HG02885 (cell line): Measurements from ENCODE around the gene CUL7.
A peak's percentile ranks its signal among the peaks of the same experiment; 100 is the strongest.
"Not testable (repeated sequence)": the region's sequence is repeated elsewhere in the genome, so short reads cannot be mapped to it uniquely, and the experiment has no call there.

ENCODE experiments used
- ATAC-seq: cut with Tn5 transposase; IDR thresholded peaks from one replicate; pipeline ENCODE4 v1.9.1; 2021; ENCODE audit warnings: mild to moderate bottlenecking; ENCODE audit not compliant: unreplicated experiment, poor library complexity

Gene CUL7

GRCh38 chr6:43053545-43054205 is at the start of gene CUL7:
Gene CUL7 (minus strand): TSS chr6:43053851. CDS start chr6:43052788, 1,063 bp downstream.
- ATAC-seq, result peak; percentile 92

DNA sequence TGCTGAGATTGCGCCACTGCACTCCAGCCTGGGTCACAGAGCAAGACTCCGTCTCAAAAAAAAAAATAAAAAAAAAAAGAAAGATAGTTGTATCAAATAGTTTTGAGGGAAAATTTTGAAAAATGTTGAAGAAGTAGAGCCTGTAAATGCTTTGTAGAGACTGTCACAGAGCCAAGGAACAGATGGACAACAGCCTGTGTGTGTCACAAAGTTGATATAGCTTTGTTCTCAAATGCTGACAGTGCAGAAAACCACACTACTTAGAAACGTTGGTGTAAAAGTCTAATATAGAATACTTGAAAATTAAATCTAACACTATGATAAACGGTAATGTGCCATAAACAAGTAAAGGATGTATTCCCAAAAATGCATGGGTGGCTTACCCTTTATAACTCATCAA is 47.8 kb upstream of the CUL7 start:
- no peak for ATAC-seq

GRCh38 chr6:43097502-43097901 is 43.9 kb upstream of the CUL7 start:
- no peak for ATAC-seq

DNA sequence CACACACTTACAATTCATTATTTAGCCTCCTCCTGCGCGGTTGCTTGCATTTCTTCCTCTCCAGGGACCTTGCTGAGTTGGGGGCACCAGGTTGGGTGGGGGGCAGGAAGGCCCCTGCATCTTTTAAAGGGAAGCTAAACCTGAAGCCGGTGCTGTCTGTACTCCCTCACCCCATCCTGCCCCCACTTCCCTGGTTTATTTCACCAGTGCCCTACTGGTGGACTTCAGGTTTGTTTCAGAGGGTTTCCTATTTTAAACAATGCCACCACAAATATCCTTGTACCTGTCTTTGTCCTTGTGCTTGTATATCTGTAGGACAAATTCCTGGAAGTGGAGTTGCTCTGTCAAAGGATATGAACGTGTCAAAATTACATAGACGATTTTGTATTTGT is 43.4 kb upstream of the CUL7 start:
- ATAC-seq, result no peak

DNA sequence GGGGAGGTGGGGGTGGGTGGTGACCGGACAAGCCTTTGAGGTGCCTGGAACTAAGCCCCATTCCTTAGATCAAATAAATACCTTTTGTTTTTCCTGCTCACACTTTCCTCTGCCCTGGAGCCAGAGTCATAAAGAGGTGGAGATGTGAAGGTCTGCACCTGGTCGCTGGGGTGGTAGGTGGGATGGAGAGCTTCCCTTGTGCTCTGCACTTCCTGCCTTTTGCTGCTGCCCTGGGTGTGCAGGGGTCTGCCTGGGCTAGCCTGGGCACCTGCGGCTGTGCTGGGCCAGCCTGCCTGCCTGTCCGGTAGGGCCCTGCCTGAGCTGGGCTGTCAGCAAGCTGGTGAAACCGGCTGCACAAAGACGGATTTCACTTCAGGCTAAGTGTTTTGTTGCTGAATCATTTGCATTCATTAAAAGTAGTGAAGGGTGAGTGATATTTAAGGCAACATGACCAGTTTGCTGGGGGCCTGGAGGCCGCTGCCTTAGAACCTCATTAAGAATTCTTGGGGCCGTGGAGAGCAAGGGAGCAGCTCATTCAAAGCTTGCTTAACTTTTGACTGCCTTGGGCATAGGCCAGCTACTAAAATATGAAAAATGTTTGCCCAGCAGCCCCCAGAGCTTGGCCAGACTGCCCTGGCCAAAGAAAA is 42.9 kb upstream of the CUL7 start:
- ATAC-seq, result no peak

DNA sequence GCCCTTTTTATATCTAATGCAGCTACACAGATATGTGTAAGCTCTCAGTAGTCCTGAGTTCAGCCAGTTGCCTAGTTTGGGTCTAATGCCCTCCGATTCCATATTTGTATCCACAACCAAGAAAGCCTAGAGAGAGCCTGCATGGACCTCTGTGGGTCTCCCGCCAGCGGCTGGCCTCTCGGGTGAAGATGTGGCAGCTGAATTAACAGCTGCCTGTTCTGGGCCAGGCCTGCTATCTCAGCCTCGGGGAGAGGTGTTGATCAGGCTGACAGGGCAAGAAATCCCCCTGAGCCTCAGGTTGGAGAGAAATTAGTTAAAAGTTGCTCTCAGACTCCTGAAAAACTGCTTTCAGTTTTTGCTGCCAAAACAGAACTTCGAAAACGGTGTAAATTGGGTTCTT is 42.3 kb upstream of the CUL7 start:
- ATAC-seq, result no peak

GRCh38 chr6:43093436-43094289 is 40.0 kb upstream of the CUL7 start:
- ATAC-seq, result no peak

DNA sequence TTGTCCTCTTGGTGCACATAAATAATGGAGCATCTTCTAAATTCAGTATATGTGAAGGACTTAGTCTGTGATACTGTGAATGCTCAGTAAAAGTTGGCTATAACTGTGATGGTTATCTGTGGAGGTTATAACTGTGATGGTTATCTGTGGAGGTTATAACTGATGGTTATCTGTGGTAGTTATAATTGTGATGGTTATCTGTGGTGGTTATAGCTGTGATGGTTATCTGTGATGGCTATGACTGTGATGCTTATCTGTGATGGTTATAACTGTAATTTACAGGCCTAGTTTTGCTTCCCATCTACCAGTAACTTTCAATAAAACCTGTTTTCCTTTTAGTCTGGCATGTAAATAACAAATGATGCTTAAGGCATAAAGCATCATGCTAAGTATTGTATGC is 39.0 kb upstream of the CUL7 start:
- ATAC-seq, result no peak

DNA sequence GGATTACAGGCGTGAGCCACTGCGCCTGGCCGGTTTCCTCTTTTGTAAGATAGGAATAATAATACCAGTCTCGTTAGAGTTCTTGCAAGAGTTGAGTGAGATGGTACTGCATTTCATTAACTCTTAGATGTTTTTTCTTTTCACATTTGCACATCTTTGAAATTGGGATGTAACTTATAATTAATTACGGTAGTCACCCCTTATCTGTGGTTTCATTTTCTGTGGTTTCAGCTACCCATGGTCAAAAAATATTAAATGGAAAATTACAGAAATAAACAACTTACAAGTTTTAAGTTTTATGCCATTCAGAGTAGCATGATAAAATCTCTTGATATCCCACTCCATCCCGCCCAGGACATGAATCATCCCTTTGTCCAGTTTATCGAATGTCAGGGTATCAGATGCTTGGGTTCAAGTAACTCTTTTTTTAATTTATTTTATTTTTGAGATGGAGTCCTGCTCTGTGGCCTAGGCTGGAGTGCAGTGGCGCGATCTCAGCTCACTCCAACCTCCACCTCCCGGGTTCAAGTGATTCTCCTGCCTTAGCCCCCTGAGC is 37.9 kb upstream of the CUL7 start:
- no peak for ATAC-seq

- no peak for ATAC-seq
Observed at GRCh38 chr6:43091020-43091419, 37.4 kb upstream of the CUL7 start.

DNA sequence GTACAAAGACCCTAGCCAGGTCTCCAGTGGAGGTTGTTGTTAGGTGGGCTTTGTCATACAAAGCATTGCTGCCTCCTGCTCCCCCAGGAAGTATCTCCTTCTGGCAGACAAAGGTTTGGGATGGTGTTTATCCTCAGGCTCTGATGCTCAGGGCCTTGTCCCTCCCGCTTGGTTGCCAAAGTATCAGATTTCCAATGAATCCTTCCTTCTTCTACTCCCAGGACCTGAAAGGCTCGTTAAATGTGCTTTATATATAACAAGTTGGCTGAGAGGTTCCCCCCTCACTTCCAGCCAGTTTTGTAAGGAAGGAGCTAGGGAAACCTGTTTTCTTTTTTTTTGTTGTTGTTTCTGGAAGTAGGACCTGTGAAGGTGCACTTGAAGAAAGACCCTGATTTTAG is 36.9 kb upstream of the CUL7 start:
- ATAC-seq, result no peak

- ATAC-seq, result no peak
Observed at GRCh38 chr6:43089874-43090558, 36.4 kb upstream of the CUL7 start.

DNA sequence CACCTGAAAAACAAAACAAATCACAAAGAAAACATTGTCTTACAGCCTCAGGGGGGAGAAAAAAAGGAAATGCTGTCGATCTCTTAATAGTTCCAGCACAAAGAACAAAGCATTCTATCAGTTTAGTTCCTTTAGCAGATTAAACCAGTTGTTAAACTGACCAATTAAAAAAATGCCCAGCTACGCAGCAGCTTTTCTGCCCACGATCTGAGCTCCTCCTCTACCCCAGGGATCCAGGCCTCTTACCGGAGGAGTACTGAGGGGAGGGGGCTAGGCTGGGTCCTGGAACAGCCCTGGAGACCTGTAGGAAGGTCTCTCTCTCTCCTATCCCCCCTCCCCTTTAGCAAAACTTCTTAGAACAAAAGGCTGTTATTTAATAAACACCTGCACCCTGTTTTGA is 35.8 kb upstream of the CUL7 start:
- ATAC-seq, result no peak

- no peak for ATAC-seq
Observed at GRCh38 chr6:43088654-43089056, 35.0 kb upstream of the CUL7 start.

- no peak for ATAC-seq
Observed at GRCh38 chr6:43086022-43086658, 32.5 kb upstream of the CUL7 start.

GRCh38 chr6:43082806-43083655 is 29.4 kb upstream of the CUL7 start:
- no peak for ATAC-seq

DNA sequence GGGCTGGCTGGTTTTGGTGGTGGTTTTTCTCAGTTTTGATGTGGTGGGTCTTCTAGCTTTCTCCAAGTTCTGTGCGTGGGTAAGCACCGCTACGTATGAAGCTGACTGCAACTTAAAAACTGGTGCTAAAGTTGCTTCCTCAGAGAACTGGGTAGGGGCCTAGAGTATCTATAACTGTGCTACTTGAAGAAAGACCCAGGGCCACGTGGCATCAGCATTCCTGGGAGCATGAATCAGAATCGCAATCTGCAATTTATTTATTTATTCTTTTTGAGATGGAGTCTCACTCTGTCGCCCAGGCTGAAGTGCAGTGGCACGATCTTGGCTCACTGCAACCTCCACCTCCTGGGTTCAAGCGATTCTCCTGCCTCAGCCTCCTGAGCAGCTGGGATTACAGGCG is 28.3 kb upstream of the CUL7 start:
- ATAC-seq, result not testable (repeated sequence)

- no peak for ATAC-seq
Observed at GRCh38 chr6:43081043-43081442, 27.4 kb upstream of the CUL7 start.

- no peak for ATAC-seq
Observed at GRCh38 chr6:43078691-43079090, 25.0 kb upstream of the CUL7 start.
